Stimulated activated CD4-positive, alpha-beta T cell treated with anti-CD3 and anti-CD28 coated beads, Interleukin-12 subunit alpha, Interleukin-12 subunit beta, amount 100 ng/mL, for 48 hours (primary cell): ENCODE data around the gene KRT82.
A peak's percentile ranks its signal among the peaks of the same experiment; 100 is the strongest.

Experiments used
- DNase-seq, 3 donors: peaks; one replicate each; pipeline ENCODE4 v3.0.0-alpha.2; 2020; ENCODE audit warnings: low read depth in 2 of 3, low spot score in 1 of 3

Gene KRT82

DNA sequence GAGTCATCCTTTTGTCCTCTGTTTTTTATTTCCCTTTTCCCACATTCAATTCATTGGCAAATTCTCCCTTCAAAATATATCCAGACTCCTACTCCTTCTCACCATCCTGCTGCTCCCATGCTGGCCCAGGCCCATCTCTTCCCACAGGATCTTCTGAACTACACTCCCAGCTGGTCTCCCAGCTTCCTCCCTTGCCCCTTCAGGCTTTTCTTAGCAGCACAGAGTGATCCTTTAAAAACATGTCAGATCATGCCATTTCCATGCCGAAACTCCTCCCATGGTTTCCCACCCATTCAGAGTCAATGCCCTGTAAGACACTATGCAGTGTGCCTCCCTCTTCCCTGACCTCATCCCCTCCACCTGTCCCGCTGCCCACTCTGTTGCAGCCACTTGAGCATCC, 18.3 kb downstream of the KRT82 start:
- DNase-seq = no peak

DNA sequence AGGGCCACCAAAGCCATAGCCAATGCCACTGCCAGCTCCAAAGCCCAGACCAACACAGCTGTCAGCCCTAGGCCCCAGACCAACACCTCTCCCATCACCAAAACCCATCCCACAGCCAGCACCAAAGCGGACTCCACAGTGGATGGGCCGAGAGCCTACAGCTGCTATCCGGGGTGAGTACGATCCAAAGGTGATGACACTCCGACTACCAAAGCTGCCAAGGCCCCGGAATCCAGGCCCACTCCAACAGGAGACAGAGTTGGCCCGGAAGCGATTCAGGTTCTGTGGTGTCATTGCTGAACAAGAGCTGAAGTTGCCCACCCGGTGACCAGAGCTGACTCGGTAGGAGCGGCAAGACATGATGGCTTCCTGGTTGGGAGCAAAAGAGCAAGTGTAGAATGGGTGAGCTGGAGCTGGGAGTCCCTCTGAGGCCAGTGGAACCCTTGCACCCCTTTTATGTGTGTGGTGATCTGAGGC, 20.9 kb downstream of the KRT82 start, which contains the start of gene KRT84:
Gene KRT84, minus strand, starts transcription at position 427 of the 477 bp plus-strand sequence. Its CDS starts 67 bp downstream, at position 360.
- no peak for DNase-seq

DNA sequence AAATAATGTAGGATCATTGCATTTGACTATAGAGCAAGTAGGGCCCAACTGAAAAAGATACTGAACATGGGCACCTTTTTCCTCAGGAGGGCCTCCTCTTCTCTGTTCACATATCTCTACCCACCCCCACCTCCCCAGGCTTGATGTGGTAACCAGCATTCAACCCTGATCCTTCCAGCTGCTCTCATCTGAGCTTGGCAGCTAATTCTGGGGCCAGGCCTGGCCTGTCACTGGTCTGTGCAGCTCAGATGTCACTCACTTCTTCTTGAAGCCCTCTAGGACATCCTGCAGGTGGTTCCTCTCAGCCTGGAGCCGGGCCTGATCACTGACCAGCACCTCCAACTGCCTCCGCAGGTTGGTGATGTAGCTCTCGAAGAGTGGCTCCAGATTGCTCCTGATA, 22.8 kb downstream of the KRT82 start:
- DNase-seq = no peak

DNA sequence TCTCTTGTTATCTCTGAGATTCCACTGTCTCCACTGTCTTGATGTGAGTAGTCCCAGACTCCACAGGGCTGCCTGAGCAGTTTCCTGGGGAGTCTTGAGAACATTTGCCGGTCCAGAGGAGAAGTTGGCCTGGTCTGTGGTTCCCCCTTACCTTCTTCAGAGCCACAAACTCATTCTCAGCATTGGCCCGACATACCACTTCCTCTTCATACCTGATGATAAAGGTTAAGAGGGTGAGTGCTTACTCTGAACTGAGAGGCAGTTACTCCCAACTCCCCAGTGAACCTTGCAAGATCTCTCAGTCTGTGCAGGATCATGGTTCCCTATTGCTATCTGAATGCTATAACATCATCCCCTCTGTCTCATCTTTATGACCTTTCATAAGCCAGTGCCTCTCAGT, 23.3 kb downstream of the KRT82 start:
- no peak for DNase-seq

DNA sequence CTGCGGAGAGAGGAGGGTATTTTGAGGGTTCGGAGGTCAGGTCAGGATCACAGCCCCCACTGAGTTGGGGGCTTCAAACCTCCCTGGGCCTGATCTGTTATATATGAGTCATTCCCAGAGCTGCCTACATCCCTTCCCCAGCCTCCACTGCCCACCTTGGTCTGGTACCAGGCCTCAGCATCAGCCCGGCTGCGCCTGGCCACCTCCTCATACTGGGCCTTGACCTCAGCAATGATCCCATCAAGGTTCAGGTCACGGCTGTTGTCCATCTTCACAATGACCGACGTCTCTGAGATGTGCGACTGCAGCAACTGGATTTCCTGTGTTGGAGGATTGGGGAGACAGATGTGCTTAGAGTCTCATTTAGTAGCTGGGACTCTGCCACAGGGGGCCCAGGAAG, 24.9 kb downstream of the KRT82 start:
- no peak for DNase-seq

- DNase-seq = peak in 1 of 3 donors; percentile 10
Observed at GRCh38 chr12:52380271-52380694, 25.9 kb downstream of the KRT82 start.

- DNase-seq = no peak
Observed at GRCh38 chr12:52379536-52379935, 26.6 kb downstream of the KRT82 start.

DNA sequence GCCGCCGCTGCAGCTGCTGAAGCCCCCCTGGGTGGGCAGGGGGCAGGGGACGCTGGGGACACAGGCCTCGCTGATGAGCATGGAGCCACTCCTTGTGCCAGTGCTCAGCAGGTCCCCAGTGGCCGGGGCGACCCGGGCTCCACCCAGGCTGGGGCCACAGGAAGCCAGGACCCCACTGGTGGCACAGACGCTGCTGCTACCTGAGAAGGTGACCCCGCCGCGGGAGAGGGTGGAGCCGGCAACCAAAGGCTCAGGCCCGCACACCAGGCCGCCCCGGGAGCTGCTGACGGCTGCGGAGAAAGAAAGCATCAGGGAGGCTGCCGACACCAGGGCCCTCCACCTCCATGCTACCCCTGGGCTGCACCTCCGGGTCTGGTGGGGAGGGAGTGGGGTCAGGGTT, 28.0 kb downstream of the KRT82 start:
- no peak for DNase-seq

DNA sequence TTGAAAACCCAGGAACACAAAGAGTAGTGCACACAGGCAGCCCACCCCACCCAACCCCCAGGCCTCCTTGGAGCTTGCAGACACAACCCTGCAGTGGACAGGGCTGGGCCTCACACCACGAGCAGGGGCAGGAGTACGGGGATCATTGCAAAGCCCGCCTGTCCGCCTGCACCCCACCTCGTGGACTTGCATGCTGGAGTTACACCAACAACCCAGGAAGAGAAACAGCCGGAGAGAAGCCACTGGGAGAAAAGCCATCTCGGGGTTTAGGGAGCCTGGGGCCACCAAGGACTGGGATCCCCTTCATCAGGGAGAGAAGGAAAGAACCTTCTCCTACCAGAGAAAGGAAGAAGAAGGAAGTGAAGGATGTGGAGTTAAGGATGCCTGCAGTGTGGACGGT, 28.9 kb downstream of the KRT82 start:
- no peak for DNase-seq

- DNase-seq = peak; percentile 33 to 42 (median 34)
Observed at GRCh38 chr12:52372216-52373154, 33.6 kb downstream of the KRT82 start.

DNA sequence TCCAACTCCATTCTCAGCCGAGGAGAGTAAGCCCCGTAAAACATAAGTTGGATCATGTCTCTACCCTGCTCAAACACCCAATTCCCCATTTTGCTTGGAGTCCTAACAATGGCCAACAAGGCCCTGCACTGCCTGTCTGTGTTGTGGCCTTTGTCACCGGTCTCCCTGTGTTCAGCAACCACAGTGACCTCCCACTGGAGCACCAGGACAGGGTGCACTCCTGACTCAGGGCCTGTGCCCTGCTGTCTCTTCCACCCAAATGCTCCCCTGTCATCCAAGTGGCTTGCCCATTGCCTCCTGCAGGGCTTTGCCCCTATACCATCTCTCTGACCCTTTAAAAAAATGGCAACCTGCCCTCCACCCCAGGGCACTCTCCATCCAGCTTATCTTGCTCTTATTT, 34.4 kb downstream of the KRT82 start:
- DNase-seq = no peak

DNA sequence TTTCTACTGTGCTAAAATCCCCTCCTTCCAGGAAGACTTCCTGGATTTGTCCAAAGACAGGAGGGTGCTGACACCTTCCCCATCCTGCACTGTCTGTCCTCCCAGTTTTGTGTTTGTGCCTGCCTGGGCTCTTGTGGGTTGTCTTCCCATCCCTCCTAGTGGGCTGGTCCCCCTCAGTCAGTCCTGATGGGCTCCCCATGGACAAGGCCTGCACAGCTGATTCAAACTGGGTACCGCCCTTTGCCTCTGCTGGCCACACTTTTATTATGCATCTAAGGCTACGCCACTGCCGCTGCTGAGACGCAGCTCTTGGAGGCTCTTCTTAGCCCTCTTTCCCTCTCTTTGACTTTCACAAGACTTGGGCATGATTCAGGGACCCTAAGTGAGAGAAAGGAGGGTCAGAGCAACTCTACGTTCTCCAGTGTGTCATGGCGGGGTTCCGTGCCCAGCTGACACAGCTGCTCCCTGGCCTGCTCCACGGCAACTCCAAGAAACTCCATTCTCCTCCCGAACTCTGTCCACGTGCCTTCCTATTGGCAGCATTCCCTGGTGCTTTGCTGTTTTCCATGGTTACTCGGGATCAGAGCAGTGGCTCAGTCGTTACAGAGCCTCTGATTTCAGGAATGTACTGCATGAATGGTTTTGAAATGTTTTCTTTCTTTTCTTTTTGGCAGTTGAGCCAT, 35.1 kb downstream of the KRT82 start:
- no peak for DNase-seq

- no peak for DNase-seq
Observed at GRCh38 chr12:52369809-52370208, 36.3 kb downstream of the KRT82 start.

- DNase-seq = no peak
Observed at GRCh38 chr12:52369211-52369610, 36.9 kb downstream of the KRT82 start.

DNA sequence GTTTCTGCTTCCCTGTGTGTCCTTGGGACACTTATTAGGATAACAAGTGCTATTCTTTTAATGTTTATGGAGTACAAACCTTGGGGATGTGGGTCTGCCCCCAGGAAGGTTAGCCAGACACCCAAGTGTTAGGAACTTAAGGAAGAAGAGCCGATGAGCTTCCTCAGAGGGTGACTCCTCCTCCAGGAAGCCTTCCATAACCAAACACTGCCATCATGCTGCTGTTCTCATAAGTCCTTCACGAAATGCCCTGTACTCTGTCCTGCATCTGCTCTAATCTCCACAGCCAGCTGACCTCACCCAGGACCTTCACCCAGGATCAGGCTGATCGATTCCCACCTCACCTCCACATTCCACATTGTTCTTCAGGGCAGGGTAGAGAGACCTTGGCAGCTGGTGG, 37.6 kb downstream of the KRT82 start:
- no peak for DNase-seq

DNA sequence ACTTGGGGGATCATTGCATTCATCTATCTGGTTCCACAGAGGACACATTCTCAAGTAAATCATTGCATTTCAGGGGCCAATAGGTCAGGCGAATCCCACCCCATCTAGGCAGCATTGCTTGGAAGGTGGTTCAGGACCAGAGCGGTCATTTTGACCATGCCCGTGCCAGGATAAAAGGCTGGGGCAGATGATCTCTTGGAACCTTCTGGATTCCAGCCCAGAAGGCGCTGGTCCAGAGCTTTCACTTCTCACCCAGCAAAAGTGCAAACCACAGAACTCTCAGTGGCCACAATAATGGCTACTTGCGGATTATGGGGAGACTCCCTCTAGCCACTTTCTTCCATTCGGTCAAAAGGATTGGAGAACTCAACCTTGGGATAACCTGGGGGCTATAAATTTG, 38.3 kb downstream of the KRT82 start:
- no peak for DNase-seq

DNA sequence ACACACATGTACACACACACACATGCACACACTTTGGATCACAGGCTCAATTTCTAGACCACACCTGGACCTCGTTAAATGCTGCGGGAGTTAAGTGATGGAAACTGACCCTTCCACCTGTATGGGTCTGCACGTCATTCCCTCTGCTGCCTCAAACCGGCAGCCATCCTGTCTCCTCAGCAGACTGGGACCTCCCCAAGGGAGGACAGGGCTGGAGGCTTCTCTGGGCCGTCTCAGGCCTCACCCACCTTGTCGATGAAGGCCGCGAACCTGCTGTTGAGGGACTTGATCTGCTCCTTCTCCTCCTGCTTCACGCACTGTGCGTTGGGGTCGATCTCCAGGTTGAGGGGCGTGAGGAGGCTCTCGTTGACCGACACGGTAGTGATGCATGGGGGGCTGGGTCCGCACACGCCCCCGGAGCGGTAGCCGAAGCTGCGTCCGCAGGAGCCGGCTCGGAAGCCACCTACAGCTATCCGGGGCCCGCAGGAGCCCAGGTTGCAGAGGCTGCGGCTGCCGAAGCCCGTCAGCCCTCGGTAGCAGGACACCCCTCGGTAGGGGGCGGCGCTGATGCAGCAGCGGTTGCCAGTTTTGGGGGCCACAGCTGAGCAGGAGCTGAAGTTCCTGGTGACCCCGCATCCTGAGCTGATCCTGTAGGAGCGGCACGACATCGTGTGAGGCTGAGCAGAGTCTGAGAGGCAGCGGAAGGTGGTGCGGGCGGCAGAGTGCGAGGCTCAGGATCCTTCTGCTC, 39.2 kb downstream of the KRT82 start, which contains the start of gene KRT85:
Gene KRT85, minus strand, starts transcription at position 744 of the 748 bp plus-strand sequence. Its CDS starts 76 bp downstream, at position 668.
- DNase-seq = no peak

- DNase-seq = no peak
Observed at GRCh38 chr12:52364901-52365489, 41.1 kb downstream of the KRT82 start.

DNA sequence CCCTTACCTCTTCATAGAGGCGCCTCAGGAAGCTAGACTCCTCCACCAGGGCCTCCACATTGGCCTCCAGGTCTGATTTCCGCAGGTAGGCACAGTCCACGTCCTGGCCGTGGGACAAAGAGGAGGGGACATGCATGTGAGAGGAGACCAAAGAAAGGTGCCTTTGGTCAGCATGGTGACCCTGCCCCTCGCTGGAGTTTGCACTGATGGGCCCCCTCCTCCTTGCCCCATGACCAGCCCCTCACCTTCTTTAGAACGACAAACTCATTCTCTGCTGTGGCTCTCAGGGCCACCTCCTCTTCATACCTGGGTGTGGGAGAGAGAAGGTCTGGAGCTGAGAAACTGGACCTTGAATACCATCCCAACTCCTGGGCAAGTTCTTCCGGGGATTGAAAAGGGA, 42.1 kb downstream of the KRT82 start:
- no peak for DNase-seq

DNA sequence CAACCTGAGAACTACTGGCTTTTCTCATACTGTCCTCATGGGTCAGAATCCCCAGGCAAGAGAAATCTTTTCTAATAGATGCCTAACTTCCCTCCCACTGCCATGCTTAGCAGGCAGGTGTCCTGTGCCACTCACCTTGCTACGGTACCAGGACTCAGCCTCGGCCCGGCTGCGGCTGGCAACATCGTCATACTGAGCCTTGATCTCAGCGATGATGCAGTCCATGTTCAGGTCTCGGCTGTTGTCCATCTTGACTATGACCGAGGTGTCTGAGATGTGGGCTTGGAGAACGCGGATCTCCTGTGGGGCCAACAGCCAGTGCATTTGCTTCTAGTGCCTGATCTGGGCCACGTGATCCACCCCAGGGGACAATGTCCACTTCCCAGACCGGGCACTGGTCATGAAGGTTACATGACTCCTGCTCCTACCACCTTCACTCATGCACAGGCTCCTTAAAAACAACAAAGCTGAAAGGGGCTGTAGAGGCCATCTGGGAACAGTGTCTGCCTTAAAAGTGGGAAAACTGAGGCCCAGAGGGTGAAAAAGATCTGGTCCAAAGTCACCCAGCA, 42.9 kb downstream of the KRT82 start:
- DNase-seq = no peak
